NT2/D1 (cell line): ENCODE data around the gene CYGB.

Experiments used
- SUZ12 ChIP-seq: IDR thresholded peaks from 2 replicates; pipeline ENCODE4 v1.6.1; 2011; ENCODE audit not compliant: insufficient read length, insufficient read depth; ENCODE audit errors: extremely low read depth
- YY1 ChIP-seq: IDR thresholded peaks from 2 replicates; pipeline ENCODE4 v1.6.1; 2011; ENCODE audit not compliant: insufficient read length, insufficient read depth
- ZNF274 ChIP-seq: IDR thresholded peaks from 2 replicates; pipeline ENCODE4 v1.6.1; 2011; ENCODE audit warnings: mild to moderate bottlenecking, low read depth, low read length

DNA sequence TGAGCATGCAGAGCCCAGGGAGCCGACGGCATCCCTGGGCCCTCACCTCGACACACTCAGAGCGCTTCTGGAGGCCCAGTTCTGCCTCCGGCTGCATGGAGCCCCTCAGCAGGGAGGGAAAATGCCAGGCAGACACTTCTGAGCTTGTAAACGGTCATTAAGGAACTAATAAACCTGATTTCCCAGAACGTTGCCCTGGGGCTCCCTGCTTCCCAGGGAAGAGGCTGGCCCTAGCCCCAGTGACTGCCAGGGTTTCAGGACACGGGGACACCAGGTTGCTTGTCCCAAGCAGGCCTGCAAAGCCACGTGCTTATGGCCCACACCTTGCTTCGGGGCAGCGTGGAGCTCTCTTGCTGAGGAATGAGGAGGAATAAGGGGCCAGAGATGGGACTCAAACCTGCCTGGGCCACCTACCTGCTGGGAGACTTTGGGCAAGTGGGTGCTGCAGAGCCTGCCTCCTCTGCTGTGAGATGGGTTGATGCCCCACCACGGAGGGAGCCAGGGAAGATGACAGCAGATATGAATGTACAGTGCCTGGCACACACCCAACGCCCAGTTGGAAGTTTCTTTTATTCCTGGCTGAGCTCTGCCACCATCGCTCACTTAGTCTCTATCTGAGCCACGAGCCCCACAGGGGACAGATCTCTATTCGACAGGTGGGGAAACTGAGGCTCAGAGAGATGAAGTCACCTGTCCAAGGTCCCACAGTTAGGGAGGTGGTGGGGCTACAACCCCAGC is 41.7 kb downstream of the CYGB start:
- TF ChIP-seq YY1 (no peak), SUZ12 (no peak), ZNF274 (no peak)
